OCI-LY7 (cell line): Measurements from ENCODE around the gene AXL. TPM values are rescaled to one million over a fixed set of nuclear protein-coding genes. Genes with fewer than 3 reads are reported as not detected.

ENCODE experiments used
- BruUV-seq: library from RNA; stranded (reverse); fragments of 400-500 nt; replicated peaks from 2 replicates; lab custom pipeline; 2021; lab: Mats Ljungman, UMichigan
- CTCF ChIA-PET: fragments of 300-600 bp; sonication (Branson Sonifier 250); formaldehyde crosslinking; loops from one replicate; lab custom pipeline; 2022; ENCODE audit warnings: antibody characterized with exemption; ENCODE audit not compliant: unreplicated experiment; lab: Charles Lee
- POLR2A ChIA-PET: fragments of 300-600 bp; sonication (Branson Sonifier 250); formaldehyde crosslinking; loops from one replicate; lab custom pipeline; 2022; ENCODE audit warnings: antibody characterized with exemption; lab: Charles Lee
- DNase-seq: peaks from one replicate; pipeline ENCODE4 v3.0.0-alpha.2; 2015; ENCODE audit warnings: low spot score
- H2AFZ ChIP-seq: fragments of 200-600 bp; sonication (generic), shearing (Covaris generic); 2 replicates; pipeline ENCODE4 v1.6.1; 2014; ENCODE audit warnings: mild to moderate bottlenecking, antibody characterized with exemption, low read length, moderate library complexity
- H3K27ac ChIP-seq: fragments of 200-600 bp; sonication (generic); 2 replicates; pipeline ENCODE4 v1.5.1; 2014; ENCODE audit warnings: mixed run types, low read depth, mild to moderate bottlenecking, moderate library complexity, low read length, inconsistent platforms; ENCODE audit not compliant: poor library complexity, severe bottlenecking
- H3K36me3 ChIP-seq: fragments of 200-600 bp; sonication (generic); 2 replicates; pipeline ENCODE4 v1.6.1; 2014; ENCODE audit warnings: mild to moderate bottlenecking, antibody characterized with exemption, low read length, moderate library complexity, mixed read lengths; ENCODE audit not compliant: insufficient read depth
- H3K4me1 ChIP-seq: fragments of 200-600 bp; sonication (generic); 2 replicates; pipeline ENCODE4 v1.5.1; 2014; ENCODE audit warnings: mild to moderate bottlenecking, low read length; ENCODE audit not compliant: insufficient read depth, poor library complexity, severe bottlenecking
- H3K4me2 ChIP-seq: fragments of 200-600 bp; sonication (generic); 2 replicates; pipeline ENCODE4 v1.6.1; 2014; ENCODE audit warnings: mild to moderate bottlenecking, low read length
- H3K4me3 ChIP-seq: fragments of 200-600 bp; sonication (generic); 2 replicates; pipeline ENCODE4 v1.5.1; 2014; ENCODE audit warnings: mild to moderate bottlenecking, low read depth, low read length; ENCODE audit not compliant: poor library complexity, severe bottlenecking
- H3K79me2 ChIP-seq: fragments of 200-600 bp; sonication (generic); 2 replicates; pipeline ENCODE4 v1.6.1; 2016; ENCODE audit warnings: low read depth, mild to moderate bottlenecking, low read length, moderate library complexity, mixed read lengths; ENCODE audit not compliant: insufficient read depth
- H3K9me2 ChIP-seq: fragments of 200-600 bp; sonication (generic); 2 replicates; pipeline ENCODE4 v1.6.1; 2016; ENCODE audit warnings: mild to moderate bottlenecking, low read length, mixed read lengths; ENCODE audit not compliant: insufficient read depth
- H3K9me3 ChIP-seq: fragments of 200-600 bp; sonication (generic); 2 replicates; pipeline ENCODE4 v1.6.1; 2014; ENCODE audit warnings: mild to moderate bottlenecking, mixed run types, low read length, mixed read lengths
- H4K20me1 ChIP-seq: fragments of 200-600 bp; sonication (generic); 2 replicates; pipeline ENCODE4 v1.6.1; 2014; ENCODE audit warnings: mild to moderate bottlenecking, antibody characterized with exemption, low read length, moderate library complexity, mixed read lengths; ENCODE audit not compliant: insufficient read depth
- EZH2phosphoT487 ChIP-seq: fragments of 200-600 bp; sonication (generic); IDR thresholded peaks from 2 replicates; pipeline ENCODE4 v1.6.1; 2018; ENCODE audit warnings: low read depth, borderline replicate concordance, mild to moderate bottlenecking, mixed run types, antibody characterized with exemption, low read length, moderate library complexity, mixed read lengths
- intact Hi-C: fragments of 100-400 bp; cut with micrococcal nuclease; formaldehyde crosslinking; loops from one replicate; pipeline ENCODE4 v1.10.0; 2022; ENCODE audit not compliant: unreplicated experiment
- total RNA-seq, 2 experiments: library from RNA; depleted of rRNA in 1 of 2; stranded (reverse); fragments of >200 nt in 1 of 2; shearing (Covaris generic) in 1 of 2; gene quantifications; 2 replicates each; pipeline ENCODE4 v1.2.3, GENCODE V29; 2014 to 2022
- TF ChIP-seq, protein P1 (sequence below): fragments of 200-600 bp; sonication (generic); conservative IDR thresholded peaks from 2 replicates; pipeline ENCODE4 v1.5.1; 2014; ENCODE audit warnings: mild to moderate bottlenecking, antibody characterized with exemption, low read length, moderate library complexity, mixed read lengths

Gene AXL
- total RNA-seq, 2 experiments from 2014 or later: not detected

DNA sequence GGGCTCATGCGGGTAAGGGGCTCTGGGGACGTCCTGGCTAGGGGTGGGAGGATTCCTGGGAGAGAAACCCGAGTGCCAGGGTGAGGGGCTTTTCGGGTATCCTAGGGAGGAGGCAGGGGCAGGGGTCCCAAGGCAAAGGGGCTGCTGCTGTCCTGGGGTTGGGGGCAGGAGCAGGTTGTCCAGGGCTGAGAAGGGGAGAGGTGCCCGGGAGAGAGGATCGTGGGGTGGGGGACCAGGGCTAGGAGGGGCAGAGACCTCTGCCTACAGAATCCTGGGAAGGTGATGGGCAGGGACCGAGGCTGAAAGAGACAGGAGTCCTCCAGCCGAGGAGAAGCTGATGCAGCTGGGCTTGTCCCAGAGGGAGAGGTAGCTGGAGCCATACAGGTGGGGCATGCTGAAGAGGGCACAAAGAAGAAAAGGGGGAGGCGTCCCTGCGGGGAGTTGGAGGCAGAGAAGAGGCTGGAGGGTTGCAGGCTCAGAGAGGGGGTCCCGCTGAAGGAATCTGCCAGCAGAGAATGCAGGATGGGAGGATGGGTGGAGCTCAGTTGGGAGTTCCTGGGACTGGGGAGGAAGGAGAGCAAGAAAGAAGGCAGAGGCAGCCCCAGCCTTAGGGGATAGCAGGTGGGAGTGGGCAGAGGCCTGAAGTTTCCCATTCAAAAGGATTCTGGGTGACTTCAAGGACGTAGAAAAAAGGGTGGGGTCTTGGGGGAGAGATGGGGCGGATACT is 25.4 kb upstream of the AXL start:
- no peak overlapping the region for H3K4me3 ChIP-seq
- no peaks in the 10 kb centered on the region for H3K36me3 ChIP-seq
- H2AFZ ChIP-seq: no peak overlapping the region
- H3K9me3 ChIP-seq: no peaks in the 10 kb centered on the region
- BruUV-seq: no TSS peak
- DNase-seq: no peak
- H3K9me2 ChIP-seq: no peaks in the 10 kb centered on the region
- H3K4me2 ChIP-seq: no peak overlapping the region
- intact Hi-C loops: no loop called here
- ChIA-PET CTCF (no interaction called here), POLR2A (no interaction called here)
- H3K27ac ChIP-seq: no peak overlapping the region
- no peaks in the 10 kb centered on the region for H3K4me1 ChIP-seq
- no peaks in the 10 kb centered on the region for H4K20me1 ChIP-seq
- H3K79me2 ChIP-seq: no peaks in the 10 kb centered on the region
- TF ChIP-seq, protein P1, sequence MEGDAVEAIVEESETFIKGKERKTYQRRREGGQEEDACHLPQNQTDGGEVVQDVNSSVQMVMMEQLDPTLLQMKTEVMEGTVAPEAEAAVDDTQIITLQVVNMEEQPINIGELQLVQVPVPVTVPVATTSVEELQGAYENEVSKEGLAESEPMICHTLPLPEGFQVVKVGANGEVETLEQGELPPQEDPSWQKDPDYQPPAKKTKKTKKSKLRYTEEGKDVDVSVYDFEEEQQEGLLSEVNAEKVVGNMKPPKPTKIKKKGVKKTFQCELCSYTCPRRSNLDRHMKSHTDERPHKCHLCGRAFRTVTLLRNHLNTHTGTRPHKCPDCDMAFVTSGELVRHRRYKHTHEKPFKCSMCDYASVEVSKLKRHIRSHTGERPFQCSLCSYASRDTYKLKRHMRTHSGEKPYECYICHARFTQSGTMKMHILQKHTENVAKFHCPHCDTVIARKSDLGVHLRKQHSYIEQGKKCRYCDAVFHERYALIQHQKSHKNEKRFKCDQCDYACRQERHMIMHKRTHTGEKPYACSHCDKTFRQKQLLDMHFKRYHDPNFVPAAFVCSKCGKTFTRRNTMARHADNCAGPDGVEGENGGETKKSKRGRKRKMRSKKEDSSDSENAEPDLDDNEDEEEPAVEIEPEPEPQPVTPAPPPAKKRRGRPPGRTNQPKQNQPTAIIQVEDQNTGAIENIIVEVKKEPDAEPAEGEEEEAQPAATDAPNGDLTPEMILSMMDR: no peak
- TF ChIP-seq EZH2phosphoT487: no peak

GRCh38 chr19:41194157-41194552 is 24.9 kb upstream of the AXL start:
- no peaks in the 10 kb centered on the region for H3K9me3 ChIP-seq
- CTCF ChIA-PET: no interaction called here

More at GRCh38 chr19:41194157-41194552, 24.9 kb upstream of the AXL start:
- TF ChIP-seq, protein P1: no peak
- TF ChIP-seq EZH2phosphoT487: no peak
- intact Hi-C loops: no loop called here
- Histone ChIP-seq H3K9me2 (no peaks in the 10 kb centered on the region), H3K79me2 (no peaks in the 10 kb centered on the region), H3K4me2 (no peak overlapping the region), H2AFZ (no peak overlapping the region), H3K36me3 (no peaks in the 10 kb centered on the region), H3K4me3 (no peak overlapping the region), H3K27ac (no peak overlapping the region), H3K4me1 (no peaks in the 10 kb centered on the region), H4K20me1 (no peaks in the 10 kb centered on the region)
- no TSS peak for BruUV-seq
- POLR2A ChIA-PET: no interaction called here
- no peak for DNase-seq
